ENCODE measurements around the gene TMX4.

DNA sequence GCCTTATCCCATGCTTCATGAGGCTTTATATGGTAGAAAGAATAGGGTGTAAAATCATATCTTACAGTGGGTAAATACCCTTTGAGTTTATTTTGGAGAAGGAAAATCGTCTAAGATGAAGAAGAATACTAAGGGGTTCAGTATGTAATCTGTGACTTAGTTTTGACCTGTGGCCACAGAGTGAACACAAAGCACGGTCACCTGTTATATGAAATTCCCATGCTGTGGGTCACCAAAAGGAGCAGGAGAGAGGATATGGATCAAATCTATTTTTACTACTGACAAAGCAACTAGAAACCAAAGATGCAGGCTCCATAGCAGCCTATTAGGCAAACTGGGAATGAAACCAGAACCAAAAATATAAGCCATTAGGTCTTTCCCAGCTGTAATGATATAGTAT, 75.7 kb downstream of the TMX4 start:
- TF ChIP-seq, protein P1, sequence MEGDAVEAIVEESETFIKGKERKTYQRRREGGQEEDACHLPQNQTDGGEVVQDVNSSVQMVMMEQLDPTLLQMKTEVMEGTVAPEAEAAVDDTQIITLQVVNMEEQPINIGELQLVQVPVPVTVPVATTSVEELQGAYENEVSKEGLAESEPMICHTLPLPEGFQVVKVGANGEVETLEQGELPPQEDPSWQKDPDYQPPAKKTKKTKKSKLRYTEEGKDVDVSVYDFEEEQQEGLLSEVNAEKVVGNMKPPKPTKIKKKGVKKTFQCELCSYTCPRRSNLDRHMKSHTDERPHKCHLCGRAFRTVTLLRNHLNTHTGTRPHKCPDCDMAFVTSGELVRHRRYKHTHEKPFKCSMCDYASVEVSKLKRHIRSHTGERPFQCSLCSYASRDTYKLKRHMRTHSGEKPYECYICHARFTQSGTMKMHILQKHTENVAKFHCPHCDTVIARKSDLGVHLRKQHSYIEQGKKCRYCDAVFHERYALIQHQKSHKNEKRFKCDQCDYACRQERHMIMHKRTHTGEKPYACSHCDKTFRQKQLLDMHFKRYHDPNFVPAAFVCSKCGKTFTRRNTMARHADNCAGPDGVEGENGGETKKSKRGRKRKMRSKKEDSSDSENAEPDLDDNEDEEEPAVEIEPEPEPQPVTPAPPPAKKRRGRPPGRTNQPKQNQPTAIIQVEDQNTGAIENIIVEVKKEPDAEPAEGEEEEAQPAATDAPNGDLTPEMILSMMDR (IDR thresholded peaks at IDR 0.05): no peak
- no peak for TF ChIP-seq POLR2A (IDR thresholded peaks at IDR 0.05)

All from body of pancreas (tissue), 4 donors.